Measurements from ENCODE around the gene GP2.

DNA sequence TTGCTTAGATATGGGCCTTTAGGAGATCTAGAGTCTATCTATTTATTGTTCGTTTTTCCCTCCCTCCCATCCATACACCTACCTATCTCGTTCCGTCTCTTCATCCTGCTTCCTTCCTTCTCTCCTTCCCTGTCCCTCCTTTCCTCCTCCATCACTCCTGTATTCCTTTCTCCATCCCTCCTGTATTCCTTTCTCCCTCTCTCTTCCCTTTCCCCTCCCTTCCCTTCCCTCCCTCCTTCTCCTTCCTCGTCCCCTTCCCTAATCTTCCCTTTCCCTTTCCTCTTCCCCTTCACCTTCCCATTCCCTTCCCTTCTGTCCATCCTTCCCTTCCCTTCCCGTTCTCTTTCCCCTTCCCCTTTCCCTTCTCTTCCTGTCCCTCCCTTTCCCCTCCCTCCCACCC, 10.6 kb downstream of the GP2 start:
- TF ChIP-seq POLR2A (IDR thresholded peaks at IDR 0.05) (no peak), CTCF (IDR thresholded peaks at IDR 0.05) (peak in 1 of 3 donors; percentile 30)

Data from lower leg skin (tissue), 3 donors.